GM20431 (cell line): ENCODE results near the gene CD2BP2.

Experiments used
- in situ Hi-C: fragments of 300-500 bp; cut with MseI, MboI; formaldehyde crosslinking; loops from one replicate; pipeline ENCODE4 v1.15.0; 2020; ENCODE audit warnings: low sequenced_read_pairs; ENCODE audit not compliant: unreplicated experiment

Gene CD2BP2

DNA sequence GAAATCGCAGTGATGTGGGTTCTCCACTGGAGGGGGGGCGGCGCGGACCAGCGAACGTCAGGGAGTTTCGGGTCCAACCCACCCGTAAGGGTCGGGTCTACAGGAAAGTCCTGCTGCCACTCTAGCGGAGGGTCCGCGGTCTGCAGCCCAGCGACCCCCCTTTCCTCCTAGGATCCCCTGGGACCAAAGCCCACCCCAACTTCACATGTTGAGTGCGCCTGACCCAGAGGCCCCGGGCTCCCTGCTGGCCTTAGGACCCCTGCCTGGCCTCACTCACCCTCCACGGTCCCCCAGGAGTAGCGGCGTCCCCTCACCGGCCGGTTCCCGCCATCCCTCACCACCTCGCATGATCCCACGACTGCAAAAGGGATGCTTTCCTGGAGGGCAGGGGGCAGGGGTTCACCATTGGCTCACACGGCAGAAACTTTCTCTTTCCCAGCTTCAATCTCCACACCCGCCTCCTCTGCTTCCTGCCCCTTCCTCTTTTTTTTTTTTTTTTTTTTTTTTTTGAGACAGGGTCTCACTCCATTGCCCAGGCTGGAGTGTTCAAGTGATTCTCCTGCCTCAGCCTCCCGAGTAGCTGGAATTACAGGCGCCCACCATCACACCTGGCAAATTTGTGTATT lies 24.2 kb upstream of the CD2BP2 start:
- in situ Hi-C loops: no loop called here

DNA sequence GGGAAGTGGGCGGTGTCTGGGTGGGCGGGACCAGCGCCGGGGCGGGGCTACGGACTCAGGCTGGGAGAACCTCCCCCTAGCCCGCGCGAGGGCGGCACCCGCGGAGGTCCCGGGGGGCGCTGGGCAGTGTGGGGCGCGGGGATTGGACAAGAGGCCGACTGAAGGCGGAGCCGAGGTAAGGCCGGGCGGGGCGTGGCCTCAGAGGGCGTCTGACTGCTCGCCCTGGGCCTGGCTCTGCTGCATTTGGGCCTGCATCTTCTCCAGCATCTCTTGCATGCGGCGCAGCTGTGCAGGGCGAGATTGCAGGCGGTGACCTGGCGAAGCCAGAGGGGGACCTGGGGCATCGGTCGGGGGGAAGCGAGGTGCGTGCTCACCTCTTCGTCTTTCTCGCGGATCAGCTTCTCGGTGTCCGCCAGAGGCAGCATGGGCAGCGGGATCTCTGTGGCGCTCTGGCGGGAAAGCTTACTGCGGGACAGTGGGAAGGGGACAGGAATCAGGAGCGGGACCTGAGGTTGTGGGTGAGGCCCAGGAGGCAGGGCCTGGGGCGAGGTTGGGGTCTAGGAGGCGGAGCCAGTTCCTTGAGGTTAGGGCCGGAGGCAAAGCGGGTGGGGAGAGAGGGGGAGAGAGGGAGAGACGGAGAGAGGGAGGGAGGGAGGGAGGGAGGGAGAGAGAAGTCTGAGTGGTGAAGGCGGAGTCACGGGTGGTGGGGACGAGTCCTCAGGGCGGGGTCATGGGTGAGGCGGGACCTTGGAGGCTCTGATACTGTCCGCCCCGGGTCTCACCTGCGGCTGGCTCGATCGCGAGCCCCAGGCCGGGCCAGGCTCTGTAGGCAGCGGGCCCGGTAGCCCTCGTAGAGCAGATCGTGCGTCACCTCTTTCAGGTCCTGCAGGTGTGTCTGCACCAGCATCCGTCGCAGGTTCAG lies 23.4 kb upstream of the CD2BP2 start:
- in situ Hi-C loops: no loop called here

DNA sequence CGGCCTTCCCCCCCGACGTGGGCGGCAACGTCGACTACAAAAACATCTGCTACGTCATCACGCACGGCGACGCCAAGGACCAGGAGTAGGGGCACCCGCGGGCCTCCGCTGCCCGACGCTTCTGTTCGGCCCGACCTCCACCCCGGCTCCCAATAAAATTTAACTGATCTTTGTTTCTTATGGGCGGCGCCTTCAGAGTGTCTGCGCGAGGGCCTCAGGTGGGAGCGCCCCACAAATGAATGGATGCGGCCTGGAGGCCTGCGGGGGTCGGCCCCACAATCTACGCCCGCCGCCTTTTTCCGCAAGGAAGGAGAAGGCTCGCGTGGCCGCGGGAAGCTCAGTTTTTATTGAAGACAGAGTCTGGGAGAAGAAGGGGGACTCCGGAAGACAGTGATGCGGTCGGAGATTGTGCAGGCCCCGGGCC lies 22.7 kb upstream of the CD2BP2 start:
- in situ Hi-C loops: no loop called here

DNA sequence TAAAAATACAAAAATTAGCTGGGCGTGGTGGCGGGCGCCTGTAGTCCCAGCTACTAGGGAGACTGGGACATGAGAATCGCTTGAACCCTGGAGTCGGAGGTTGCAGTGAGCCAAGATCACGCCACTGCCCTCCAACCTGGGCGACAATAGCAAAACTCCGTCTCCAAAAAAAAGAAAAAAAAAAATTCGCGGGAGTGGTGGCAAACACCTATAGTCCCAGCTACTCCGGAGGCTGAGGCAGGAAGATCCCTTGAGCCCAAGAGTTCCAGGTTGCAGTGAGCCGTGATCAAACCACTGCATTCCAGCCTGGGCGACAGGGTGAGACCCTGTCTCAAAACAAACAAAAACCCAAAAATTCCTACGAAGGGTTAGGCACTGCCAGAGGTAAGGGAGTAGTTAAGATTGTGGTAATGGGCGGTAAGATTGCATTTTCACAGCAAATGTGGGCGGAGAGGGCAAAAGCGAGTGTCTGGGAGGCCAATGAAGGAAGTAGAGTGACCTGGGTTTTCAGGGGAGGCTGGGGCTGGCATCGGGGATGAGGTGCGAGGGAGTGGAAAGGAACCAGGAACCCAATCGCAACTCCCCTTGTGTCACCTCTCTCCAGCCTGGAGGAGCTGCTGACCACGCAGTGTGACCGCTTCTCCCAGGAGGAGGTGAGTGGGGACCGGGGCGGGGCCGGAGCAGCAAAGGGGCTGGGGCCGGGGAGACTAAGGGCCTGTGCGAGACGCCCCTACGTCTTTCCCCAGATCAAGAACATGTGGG lies 22.1 kb upstream of the CD2BP2 start:
- in situ Hi-C loops: no loop called here

DNA sequence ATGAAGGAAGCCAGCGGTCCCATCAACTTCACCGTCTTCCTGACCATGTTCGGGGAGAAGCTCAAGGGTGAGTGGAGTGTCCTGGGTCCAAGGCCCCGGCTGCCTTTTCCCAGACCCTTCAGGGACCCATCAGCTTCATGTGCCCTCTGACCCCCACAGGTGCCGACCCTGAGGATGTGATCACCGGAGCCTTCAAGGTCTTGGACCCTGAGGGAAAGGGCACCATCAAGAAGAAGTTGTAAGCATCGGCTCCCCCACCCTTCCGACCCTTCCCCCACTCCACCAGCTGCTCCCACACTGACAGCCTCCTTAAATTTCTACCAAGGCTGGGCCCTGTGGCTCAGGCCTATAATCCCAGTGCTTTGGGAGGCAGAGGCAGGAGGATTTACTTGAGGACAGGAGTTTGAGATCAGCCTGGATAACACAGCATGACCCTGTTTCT lies 21.4 kb upstream of the CD2BP2 start:
- in situ Hi-C loops: no loop called here

DNA sequence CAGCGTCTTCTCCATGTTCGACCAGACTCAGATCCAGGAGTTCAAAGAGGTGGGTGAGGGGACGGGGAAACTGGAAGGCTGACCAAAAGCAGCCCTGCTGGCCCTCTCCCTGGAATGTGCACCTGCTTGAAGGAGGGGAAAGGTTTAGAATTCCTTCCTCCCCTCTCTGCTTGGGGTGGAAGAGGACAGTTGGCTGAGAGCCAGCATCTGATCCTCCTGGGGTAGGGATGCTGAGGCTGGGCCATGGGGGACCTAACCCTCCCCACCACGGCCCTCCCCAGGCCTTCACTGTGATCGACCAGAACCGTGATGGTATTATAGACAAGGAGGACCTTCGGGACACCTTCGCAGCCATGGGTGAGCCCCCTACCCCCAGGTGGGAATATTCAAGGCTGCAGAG lies 20.8 kb upstream of the CD2BP2 start:
- in situ Hi-C loops: no loop called here

DNA sequence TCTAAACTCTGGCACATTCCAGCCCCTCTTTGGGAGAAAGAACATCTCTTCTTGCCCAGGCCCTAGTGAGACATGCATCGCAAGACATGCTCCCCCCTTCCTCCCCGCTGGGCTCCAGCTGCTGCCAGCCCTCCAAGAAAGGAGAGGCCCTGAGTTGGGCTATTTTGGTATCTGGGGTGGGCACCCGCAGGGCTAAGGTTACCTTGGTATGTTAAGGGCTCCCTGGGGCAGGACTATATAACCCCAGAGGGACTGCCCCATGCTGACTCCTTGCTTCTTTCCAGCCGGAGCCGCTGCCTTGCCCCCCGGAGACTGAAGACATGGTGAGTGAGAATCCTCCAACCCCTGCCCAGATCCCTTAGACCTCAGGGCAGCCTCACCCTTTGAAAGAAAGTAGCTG lies 19.4 kb upstream of the CD2BP2 start, which contains the start of gene MYL11:
Gene MYL11, plus strand, starts transcription at position 265 of the 400 bp plus-strand sequence. Its CDS starts 56 bp downstream, at position 321.
- in situ Hi-C loops: loop anchor here (25.0 kb wide), 1 partner anchor 262 kb away; the partner anchor contains the start of genes GDPD3 and MAPK3

DNA sequence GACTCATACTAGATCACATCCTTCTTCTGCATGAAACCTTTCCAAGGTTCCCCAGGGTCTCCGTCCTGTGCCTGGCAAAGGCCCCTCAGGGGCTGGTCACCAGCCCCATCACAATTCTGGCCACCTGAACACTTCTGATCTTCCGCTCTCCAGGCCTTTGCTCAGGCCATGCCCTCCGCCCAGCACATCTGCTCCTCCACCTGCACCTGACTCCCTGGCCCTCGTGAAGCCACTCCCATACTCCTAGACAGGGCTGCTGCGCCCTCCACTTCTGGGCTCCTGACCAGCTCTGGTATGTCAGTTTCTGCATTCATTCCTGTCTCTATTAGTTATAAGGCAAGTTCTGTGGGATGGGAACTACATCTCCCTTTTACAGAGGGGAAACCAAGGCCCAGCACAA lies 17.6 kb upstream of the CD2BP2 start:
- in situ Hi-C loops: loop anchor here (25.0 kb wide), 1 partner anchor 260 kb away; the partner anchor contains the start of genes GDPD3 and MAPK3

DNA sequence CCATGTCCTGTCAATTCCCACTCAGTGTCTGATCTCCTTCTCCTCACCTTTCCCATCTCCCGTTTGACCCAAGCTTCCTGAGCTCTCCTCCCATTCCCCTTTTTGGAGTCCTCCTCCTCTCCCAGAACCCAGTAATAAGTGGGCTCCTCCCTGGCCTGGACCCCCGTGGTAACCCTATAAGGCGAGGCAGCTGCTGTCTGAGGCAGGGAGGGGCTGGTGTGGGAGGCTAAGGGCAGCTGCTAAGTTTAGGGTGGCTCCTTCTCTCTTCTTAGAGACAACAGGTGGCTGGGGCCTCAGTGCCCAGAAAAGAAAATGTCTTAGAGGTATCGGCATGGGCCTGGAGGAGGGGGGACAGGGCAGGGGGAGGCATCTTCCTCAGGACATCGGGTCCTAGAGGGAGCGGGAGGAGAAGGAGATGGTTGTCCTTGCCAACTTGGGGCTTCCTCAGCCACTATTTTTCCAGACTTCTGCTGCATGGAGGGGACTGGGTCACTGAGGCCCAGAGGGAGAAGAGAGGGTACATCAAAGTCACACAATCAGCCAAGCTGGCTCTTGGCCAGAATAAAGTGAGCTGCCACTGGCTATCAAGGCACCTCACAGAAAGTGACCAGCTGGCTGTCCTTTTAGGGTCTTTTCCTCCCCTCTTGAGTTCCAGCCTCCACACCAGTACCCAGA lies 17.1 kb upstream of the CD2BP2 start:
- in situ Hi-C loops: loop anchor here (25.0 kb wide), 1 partner anchor 260 kb away; the partner anchor contains the start of genes GDPD3 and MAPK3

DNA sequence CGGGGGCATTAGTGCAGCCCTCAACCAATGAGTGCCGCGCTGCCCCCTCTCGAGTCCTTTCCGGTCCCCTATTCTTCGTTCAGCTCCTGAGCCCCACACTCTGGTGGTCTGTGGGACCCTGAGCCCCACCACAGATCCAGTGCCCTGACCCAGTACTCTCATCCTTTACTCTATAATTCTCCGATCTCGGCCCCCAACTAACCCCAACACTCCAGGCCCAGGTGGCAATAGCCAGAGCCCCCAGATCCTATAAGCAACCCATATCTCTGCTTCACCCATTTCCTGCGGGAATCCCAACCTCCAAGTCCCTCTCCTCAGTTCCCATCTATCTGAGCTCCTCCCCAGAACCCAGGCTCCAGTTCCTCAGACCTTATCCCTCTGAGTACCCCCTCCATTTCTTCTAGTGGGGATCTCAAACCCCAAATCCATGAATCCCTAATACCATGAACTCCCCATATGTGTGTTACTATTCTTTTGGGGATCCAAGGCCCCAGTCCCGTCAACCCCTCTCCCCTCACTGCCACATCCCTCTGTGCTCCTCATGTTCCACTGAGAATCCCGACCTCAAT lies 16.2 kb upstream of the CD2BP2 start:
- in situ Hi-C loops: loop anchor here (25.0 kb wide), 1 partner anchor 259 kb away; the partner anchor contains the start of genes GDPD3 and MAPK3

DNA sequence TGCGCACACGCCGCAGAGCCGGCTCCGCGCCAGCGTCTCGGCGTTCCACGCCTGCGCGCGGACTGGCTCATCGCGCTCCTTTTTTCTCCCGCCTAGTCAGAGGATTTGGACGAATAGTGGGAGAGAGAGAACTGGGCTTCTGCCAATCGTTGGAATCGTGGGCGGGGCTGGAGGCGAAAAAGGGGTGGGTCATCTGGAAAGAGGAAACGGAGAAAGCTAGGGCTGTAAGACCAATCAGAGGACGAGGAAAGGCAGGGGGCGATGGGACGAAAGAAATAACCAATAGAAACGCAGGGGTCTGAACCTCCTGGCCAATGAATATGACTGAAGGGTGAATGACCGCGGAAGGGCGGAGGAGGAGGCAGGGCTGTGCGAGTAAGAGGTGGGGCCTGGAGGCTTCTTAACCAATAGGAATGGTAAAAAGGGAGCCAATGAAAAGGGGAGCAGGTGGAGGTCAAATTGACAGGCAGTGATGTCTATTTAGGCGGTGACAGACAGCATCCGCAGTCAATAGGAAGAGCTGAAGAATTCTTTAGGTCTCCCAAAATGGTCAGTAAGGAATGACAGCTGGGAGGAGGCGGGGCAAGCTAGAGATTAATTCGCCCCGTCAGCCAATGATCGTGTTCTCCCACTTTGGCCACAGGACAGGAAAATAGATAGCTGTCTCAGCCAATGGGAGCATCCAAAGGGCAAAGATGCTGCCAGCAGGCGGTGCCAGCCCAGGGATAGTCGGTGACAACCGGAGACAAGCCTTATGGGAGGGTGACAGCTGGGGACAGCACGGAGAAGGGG lies 15.5 kb upstream of the CD2BP2 start, which contains the start of gene TBC1D10B:
Gene TBC1D10B, minus strand, starts transcription at position 39 of the 792 bp plus-strand sequence. CDS start 311 bp downstream, outside the sequence.
- in situ Hi-C loops: loop anchor here (25.0 kb wide), 1 partner anchor 258 kb away; the partner anchor contains the start of genes GDPD3 and MAPK3

DNA sequence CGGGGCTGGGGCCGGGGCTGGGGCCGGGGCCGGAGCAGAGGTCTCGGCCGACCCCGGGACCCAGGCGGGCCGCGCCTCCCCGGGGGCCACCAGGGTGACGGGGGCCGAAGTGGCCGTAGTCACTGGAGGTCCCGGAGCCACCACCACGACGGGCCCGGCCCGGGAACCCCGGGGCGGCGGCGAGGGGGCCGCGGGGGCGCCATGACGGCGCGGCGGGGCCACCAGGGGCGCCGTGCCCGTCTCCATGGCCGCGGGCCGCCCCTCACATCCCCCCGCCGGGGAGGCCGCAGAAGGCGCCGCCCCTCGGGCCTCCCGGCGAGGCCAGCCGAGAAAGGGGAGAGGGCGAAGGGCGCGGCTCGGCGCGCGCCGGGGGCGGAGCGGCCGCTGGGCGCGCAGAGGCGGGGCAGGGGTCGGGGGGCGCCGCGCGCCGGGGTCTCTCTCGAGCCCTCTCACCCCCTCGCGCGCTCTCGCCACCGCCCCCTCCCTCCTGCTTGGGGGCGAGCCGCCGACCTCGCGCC lies 14.9 kb upstream of the CD2BP2 start:
- in situ Hi-C loops: loop anchor here (25.0 kb wide), 1 partner anchor 258 kb away; the partner anchor contains the start of genes GDPD3 and MAPK3

DNA sequence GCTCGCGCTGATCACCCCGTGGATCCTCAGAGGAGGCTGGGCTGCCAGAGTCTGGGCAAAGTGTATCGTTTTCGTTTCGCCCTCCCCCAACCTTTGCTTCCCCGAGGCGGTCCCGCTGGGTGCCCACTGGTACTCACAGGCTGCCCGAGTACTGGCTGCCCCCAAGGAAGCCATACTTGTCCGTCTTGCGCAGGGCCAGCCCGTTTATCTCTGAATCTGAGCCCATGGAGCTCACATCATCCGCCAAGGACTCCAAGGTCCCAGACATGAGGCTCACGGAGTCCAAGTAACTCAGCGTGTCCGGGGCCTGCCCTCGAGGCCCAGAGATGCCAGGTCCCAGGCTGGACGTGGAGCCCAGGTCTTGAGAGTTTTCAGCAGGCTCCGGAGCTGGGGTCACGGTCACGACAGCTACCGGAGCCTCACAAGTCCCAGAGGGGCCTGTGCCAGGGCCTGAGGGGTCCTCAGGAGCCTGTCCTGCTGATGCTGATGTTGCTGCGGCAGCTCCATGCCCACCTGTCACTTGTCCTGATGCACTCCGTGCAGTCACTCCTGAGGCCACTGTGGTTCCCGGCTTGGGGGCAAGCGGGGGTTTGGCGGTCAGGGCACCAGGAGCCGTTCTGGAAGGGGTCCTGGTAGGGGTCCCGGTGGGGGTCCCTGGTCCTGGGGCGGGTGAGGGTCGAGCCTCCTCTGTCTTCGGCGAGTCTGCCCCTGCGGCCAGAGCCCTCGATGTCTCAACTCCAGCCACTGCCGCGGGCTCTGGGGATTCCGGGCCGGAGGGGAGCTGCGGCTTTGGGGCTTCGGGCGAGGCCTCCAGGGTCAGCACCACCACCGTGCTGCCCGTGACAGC lies 14.2 kb upstream of the CD2BP2 start:
- in situ Hi-C loops: loop anchor here (25.0 kb wide), 1 partner anchor 257 kb away; the partner anchor contains the start of genes GDPD3 and MAPK3

DNA sequence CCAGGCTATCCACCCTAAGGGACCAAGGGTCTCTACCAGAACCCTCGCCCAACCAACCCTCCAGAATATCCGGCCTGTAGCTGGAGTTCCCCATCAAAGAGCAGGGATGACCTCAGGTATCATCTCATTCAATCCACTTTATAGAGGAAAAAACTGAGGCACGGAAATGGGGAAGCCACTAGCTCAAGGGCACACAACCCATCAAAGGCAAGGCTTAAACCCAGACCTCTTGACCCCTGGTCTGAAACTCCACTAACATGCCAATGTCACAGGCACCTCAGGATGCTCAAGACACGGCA lies 13.6 kb upstream of the CD2BP2 start:
- in situ Hi-C loops: loop anchor here (25.0 kb wide), 1 partner anchor 256 kb away; the partner anchor contains the start of genes GDPD3 and MAPK3

DNA sequence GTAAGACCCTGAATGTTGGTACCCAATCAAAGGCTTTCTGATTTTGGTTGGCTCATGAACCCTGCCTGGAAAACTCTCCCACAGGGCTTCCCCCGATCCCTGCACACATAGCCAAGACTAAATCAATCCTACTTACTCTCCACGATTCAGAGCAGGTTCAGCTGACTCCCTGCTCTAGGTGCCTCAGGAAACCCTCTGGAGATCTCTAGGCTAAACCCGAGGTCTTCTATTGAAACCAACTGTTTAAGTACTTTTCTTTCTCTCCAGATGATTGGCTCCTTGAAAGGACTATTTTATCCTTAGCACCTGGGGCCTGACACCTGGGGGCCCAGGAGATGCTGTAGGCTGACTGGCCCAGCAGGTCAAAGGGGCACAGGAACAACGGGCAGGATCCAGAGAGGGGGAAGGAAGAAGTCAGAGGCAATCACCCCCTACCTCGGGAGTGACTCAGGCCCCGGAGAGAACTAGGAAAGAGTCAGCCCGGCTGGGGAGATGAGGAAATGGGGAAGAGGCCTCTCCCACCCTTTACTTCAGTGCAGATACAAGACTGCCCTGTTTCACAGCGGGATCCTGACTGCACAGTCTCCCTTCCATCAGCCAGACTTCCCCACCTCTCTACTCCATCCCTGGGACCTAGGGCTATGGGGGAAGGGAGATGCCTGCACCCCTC lies 13.1 kb upstream of the CD2BP2 start:
- in situ Hi-C loops: loop anchor here (25.0 kb wide), 1 partner anchor 256 kb away; the partner anchor contains the start of genes GDPD3 and MAPK3

DNA sequence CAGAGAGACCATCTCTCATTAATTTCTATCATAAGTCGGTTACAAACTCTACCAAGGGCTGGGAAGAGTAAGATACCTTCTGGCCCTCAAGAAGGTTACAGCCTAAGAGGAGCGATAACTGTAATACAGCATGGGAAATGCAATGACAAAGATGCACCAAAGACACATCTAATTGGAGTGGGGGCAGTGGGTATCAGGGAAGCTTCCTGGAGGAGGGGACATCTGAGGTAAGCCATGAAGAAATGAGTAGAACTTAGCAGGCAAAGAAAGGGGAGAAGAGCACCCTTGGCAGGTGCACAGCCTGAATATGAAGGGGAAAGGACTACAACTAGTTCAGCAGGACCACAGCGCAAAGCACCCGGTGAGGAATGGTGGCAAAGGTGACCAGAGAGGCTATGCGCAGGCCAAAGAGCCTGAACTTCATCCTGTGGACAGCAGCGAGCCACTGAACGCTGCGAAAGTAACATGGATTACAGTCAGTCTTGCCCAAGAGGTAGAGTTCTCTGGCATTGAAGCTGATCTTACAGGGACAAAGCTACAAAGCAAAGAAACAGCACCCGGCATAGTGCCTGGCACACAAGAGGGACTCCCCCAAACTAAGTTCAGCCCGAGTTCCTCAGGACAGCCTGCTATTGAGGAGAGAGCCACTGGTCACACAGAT lies 12.4 kb upstream of the CD2BP2 start:
- in situ Hi-C loops: loop anchor here (25.0 kb wide), 1 partner anchor 255 kb away; the partner anchor contains the start of genes GDPD3 and MAPK3
